Osteocyte (in vitro differentiated cells): Measurements from ENCODE around the gene PRC1. TPM values are rescaled to one million over a fixed set of nuclear protein-coding genes. Genes with fewer than 3 reads are reported as not detected.

Experiments
- DNase-seq: peaks from one replicate; pipeline ENCODE4 v3.0.0; 2021; ENCODE audit warnings: mixed read lengths; ENCODE audit not compliant: unreplicated experiment; ENCODE audit errors: extremely low spot score
- H3K27ac Mint-ChIP-seq: one replicate; pipeline ENCODE4 v1.8.0; 2021; ENCODE audit warnings: mild to moderate bottlenecking, mixed read lengths; ENCODE audit not compliant: unreplicated experiment
- H3K27me3 Mint-ChIP-seq: one replicate; pipeline ENCODE4 v1.8.0; 2021; ENCODE audit warnings: mixed read lengths; ENCODE audit not compliant: unreplicated experiment
- H3K36me3 Mint-ChIP-seq: one replicate; pipeline ENCODE4 v1.8.0; 2021; ENCODE audit warnings: mixed read lengths; ENCODE audit not compliant: unreplicated experiment
- H3K4me1 Mint-ChIP-seq: one replicate; pipeline ENCODE4 v1.8.0; 2021; ENCODE audit warnings: mixed read lengths; ENCODE audit not compliant: unreplicated experiment
- H3K4me3 Mint-ChIP-seq: one replicate; pipeline ENCODE4 v1.8.0; 2021; ENCODE audit warnings: mild to moderate bottlenecking, moderate library complexity, mixed read lengths; ENCODE audit not compliant: unreplicated experiment
- H3K9me3 Mint-ChIP-seq: one replicate; pipeline ENCODE4 v1.8.0; 2021; ENCODE audit warnings: mixed read lengths; ENCODE audit not compliant: unreplicated experiment
- CTCF ChIP-seq: fragments of 200-600 bp; sonication (generic); IDR thresholded peaks from 2 replicates; pipeline ENCODE4 v1.5.0; 2021; ENCODE audit warnings: antibody characterized with exemption, mild to moderate bottlenecking, moderate library complexity
- total RNA-seq: library from RNA; stranded (reverse); gene quantifications from 2 replicates; pipeline ENCODE4 v1.2.1, GENCODE V29; 2021

Gene PRC1
- total RNA-seq, 1 donor from 2014 or later: 33.9 TPM

- Mint-ChIP-seq H3K27me3 (no peaks in the 10 kb centered on the region), H3K4me1 (peaks cover 23% of the 10 kb centered on the region), H3K36me3 (peaks cover 22% of the 10 kb centered on the region), H3K27ac (peak overlapping the region; percentile 52), H3K9me3 (no peaks in the 10 kb centered on the region), H3K4me3 (peak overlapping the region; percentile 73)
- peak; percentile 94 for DNase-seq
- peak; percentile 96 for TF ChIP-seq CTCF
Measured at GRCh38 chr15:90956274-90957030, 37.9 kb downstream of the PRC1 start.

GRCh38 chr15:90955624-90956273 lies 38.6 kb downstream of the PRC1 start:
- peaks cover 23% of the 10 kb centered on the region for H3K4me1 Mint-ChIP-seq
- H3K9me3 Mint-ChIP-seq: no peaks in the 10 kb centered on the region
- peak overlapping the region; percentile 52 for H3K27ac Mint-ChIP-seq
- peak overlapping the region; percentile 85 for H3K4me3 Mint-ChIP-seq
- no peak for TF ChIP-seq CTCF
- no peak for DNase-seq
- H3K27me3 Mint-ChIP-seq: no peaks in the 10 kb centered on the region
- peaks cover 18% of the 10 kb centered on the region for H3K36me3 Mint-ChIP-seq

- no peaks in the 10 kb centered on the region for H3K27me3 Mint-ChIP-seq
- peaks cover 23% of the 10 kb centered on the region for H3K4me1 Mint-ChIP-seq
- no peak for TF ChIP-seq CTCF
- H3K27ac Mint-ChIP-seq: peak within 1 kb of the TSS; percentile 91
- no peaks in the 10 kb centered on the region for H3K9me3 Mint-ChIP-seq
- DNase-seq: peak; percentile 97
- peaks cover 18% of the 10 kb centered on the region for H3K36me3 Mint-ChIP-seq
- H3K4me3 Mint-ChIP-seq: peak within 1 kb of the TSS; percentile 85
Measured at GRCh38 chr15:90954712-90955623, 39.4 kb downstream of the PRC1 start, which contains the start of gene RCCD1. Gene RCCD1, plus strand, starts transcription at chr15:90954884. Its CDS starts 1,851 bp downstream, at chr15:90956735.

- H3K36me3 Mint-ChIP-seq: peaks cover 18% of the 10 kb centered on the region
- no peak for TF ChIP-seq CTCF
- peaks cover 23% of the 10 kb centered on the region for H3K4me1 Mint-ChIP-seq
- H3K27me3 Mint-ChIP-seq: no peaks in the 10 kb centered on the region
- no peaks in the 10 kb centered on the region for H3K9me3 Mint-ChIP-seq
- H3K4me3 Mint-ChIP-seq: peak overlapping the region; percentile 85
- no peak for DNase-seq
- peak overlapping the region; percentile 91 for H3K27ac Mint-ChIP-seq
Measured at GRCh38 chr15:90953947-90954711, 40.2 kb downstream of the PRC1 start.
